Panc1 (cell line): Measurements from ENCODE around the gene XPNPEP1.
A peak's percentile ranks its signal among the peaks of the same experiment; 100 is the strongest.

ENCODE experiments used
- POLR2AphosphoS5 ChIP-seq: IDR thresholded peaks from 2 replicates; pipeline ENCODE4 v1.6.1; 2012; ENCODE audit warnings: mild to moderate bottlenecking, low read depth, low read length, moderate library complexity
- SIN3A ChIP-seq: IDR thresholded peaks from 2 replicates; pipeline ENCODE4 v1.6.1; 2012; ENCODE audit warnings: low read depth, mild to moderate bottlenecking, low read length, moderate library complexity, borderline replicate concordance; ENCODE audit not compliant: insufficient read depth
- TCF7L2 ChIP-seq: IDR thresholded peaks from 2 replicates; pipeline ENCODE4 v1.6.1; 2011; ENCODE audit warnings: mild to moderate bottlenecking, low read depth, low read length, inconsistent platforms
- TF ChIP-seq, protein P1 (sequence below): fragments of 450-650 bp; IDR thresholded peaks from 2 replicates; pipeline ENCODE4 v1.5.1; 2017; ENCODE audit warnings: mild to moderate bottlenecking

- TF ChIP-seq, protein P1, sequence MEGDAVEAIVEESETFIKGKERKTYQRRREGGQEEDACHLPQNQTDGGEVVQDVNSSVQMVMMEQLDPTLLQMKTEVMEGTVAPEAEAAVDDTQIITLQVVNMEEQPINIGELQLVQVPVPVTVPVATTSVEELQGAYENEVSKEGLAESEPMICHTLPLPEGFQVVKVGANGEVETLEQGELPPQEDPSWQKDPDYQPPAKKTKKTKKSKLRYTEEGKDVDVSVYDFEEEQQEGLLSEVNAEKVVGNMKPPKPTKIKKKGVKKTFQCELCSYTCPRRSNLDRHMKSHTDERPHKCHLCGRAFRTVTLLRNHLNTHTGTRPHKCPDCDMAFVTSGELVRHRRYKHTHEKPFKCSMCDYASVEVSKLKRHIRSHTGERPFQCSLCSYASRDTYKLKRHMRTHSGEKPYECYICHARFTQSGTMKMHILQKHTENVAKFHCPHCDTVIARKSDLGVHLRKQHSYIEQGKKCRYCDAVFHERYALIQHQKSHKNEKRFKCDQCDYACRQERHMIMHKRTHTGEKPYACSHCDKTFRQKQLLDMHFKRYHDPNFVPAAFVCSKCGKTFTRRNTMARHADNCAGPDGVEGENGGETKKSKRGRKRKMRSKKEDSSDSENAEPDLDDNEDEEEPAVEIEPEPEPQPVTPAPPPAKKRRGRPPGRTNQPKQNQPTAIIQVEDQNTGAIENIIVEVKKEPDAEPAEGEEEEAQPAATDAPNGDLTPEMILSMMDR = no peak
- TF ChIP-seq POLR2AphosphoS5 (peak; percentile 85), SIN3A (peak; percentile 63; the same call in 1 of the 2 replicates), TCF7L2 (no peak)
Observed at GRCh38 chr10:109922976-109923921, at the start of gene XPNPEP1.
